AG10803 (cell line): ENCODE results near the gene KLHL29.

Experiments used
- DNase-seq: peaks from one replicate; pipeline ENCODE4 v3.0.0; 2010; ENCODE audit warnings: low read depth
- H3K4me3 ChIP-seq: 2 replicates; pipeline ENCODE4 v1.5.1; 2011; ENCODE audit warnings: mild to moderate bottlenecking, low read length, control low read depth
- CTCF ChIP-seq: conservative IDR thresholded peaks from 2 replicates; pipeline ENCODE4 v1.5.1; 2011; ENCODE audit warnings: mild to moderate bottlenecking, low read length, control low read depth, inconsistent platforms

The KLHL29 gene

GRCh38 chr2:23426263-23426905 lies 41.4 kb downstream of the KLHL29 start:
- TF ChIP-seq CTCF: no peak
- no peak overlapping the region for H3K4me3 ChIP-seq
- peak; percentile 86 for DNase-seq

- TF ChIP-seq CTCF: no peak
- DNase-seq: no peak
- H3K4me3 ChIP-seq: no peak overlapping the region
Observed at GRCh38 chr2:23427350-23427749, 42.4 kb downstream of the KLHL29 start.

GRCh38 chr2:23427976-23428375 lies 43.0 kb downstream of the KLHL29 start:
- no peak for TF ChIP-seq CTCF
- no peak for DNase-seq
- no peak overlapping the region for H3K4me3 ChIP-seq

GRCh38 chr2:23429036-23429435 lies 44.1 kb downstream of the KLHL29 start:
- TF ChIP-seq CTCF: no peak
- no peak for DNase-seq
- no peak overlapping the region for H3K4me3 ChIP-seq

- no peak overlapping the region for H3K4me3 ChIP-seq
- peak; percentile 83 for DNase-seq
- TF ChIP-seq CTCF: no peak
Observed at GRCh38 chr2:23430263-23430662, 45.3 kb downstream of the KLHL29 start.

- no peak for TF ChIP-seq CTCF
- H3K4me3 ChIP-seq: no peak overlapping the region
- DNase-seq: no peak
Observed at GRCh38 chr2:23432531-23432930, 47.6 kb downstream of the KLHL29 start.

- TF ChIP-seq CTCF: no peak
- H3K4me3 ChIP-seq: no peak overlapping the region
- no peak for DNase-seq
Observed at GRCh38 chr2:23433282-23433681, 48.3 kb downstream of the KLHL29 start.
